ENCODE measurements around the gene RCBTB2.
A peak's percentile ranks its signal among the peaks of the same experiment; 100 is the strongest.

RCBTB2 gene

GRCh38 chr13:48448285-48448958 is 84.5 kb downstream of the RCBTB2 start:
- no peak for DNase-seq (ENCODE audit: low read depth)

- peak; percentile 59 for DNase-seq (ENCODE audit: low read depth)
Observed at GRCh38 chr13:48446464-48446863, 86.4 kb downstream of the RCBTB2 start.

DNA sequence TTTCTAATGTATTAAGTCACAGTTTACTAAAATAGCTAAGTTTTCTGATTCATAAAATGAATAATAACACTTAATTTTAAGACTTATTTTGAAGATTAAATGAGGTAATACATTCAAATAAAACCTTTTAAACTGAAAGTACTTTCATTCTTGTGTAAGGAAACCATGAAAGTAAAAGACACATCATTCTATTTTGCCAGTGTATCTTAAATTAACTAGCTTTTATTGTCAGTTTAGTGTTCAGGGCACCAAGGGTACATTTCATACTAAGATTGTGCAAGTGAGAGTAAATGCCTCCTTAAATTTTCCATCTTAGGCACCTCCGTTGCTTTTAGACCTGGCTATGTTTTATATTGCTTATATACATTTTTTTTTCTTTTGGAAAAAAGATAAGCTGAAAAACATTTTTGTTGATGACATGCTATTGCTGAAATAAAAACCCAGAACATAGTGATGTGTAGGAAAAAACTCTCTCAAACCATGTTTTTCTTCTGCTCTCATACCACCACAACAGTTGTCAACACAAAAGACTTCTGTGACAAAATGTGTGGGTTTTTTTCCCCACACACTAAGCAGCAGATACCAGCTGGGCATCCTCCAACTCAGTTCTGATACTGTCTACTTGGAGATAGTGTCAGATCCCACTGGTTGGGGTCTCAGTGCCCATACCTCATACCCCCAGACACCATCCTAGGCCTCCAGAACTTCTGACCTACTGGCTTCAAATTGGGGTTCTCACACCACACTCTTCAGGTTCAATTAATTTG is 89.3 kb downstream of the RCBTB2 start:
- no peak for DNase-seq (ENCODE audit: low read depth)

Data from amniotic epithelial cell (primary cell).